ENCODE results near the gene PLA2G7. TPM values are rescaled to one million over a fixed set of nuclear protein-coding genes. Genes with fewer than 3 reads are reported as not detected.

The PLA2G7 gene
- total and polyA plus RNA-seq, 5 donors from 2014 or later = not detected

DNA sequence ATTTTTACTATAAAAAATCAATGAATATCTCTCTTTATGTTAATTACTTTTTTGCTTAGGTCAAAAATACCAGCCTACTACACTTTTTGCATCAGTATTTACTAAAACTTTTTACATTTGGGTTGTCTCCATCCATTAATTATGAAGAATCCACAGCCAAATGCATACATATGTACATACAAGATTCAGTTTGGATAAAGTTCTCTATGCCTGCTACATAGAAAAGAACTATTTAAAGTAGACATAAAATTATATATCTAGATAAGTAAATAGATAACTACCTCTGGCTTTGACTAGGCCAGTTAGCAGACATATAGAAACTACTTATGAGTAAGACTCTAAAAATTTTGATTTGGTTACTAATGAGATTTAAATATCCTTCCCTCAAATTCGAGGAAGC, 35.2 kb downstream of the PLA2G7 start:
- ATAC-seq (ENCODE audit: low read depth in 2 of 2) (no peak), DNase-seq (no peak)
- no peaks in the 10 kb centered on the region for H3K36me3 Mint-ChIP-seq
- Histone ChIP-seq H3K36me3 (ENCODE audit: control insufficient read depth, insufficient read depth, low read length) (no peaks in the 10 kb centered on the region), H3K4me3 (ENCODE audit: low read depth, low read length) (no peak overlapping the region), H3K27ac (ENCODE audit: insufficient read depth, low read length, poor library complexity, severe bottlenecking) (no peak overlapping the region), H3K4me1 (ENCODE audit: control insufficient read depth, insufficient read depth, low read length, poor library complexity, severe bottlenecking) (no peaks in the 10 kb centered on the region), H3K9me3 (ENCODE audit: control insufficient read depth in 2 of 2, low read length in 2 of 2) (no peaks in the 10 kb centered on the region), H3K27me3 (ENCODE audit: control insufficient read depth, insufficient read depth, low read length) (peaks cover 5% of the 10 kb centered on the region)
- no peak overlapping the region for H3K4me3 Mint-ChIP-seq
- peaks cover 15% of the 10 kb centered on the region for H3K27me3 Mint-ChIP-seq
- no peaks in the 10 kb centered on the region for H3K9me3 Mint-ChIP-seq
- H3K27ac Mint-ChIP-seq = no peak overlapping the region
- H3K4me1 Mint-ChIP-seq = no peaks in the 10 kb centered on the region

GRCh38 chr6:46690911-46691451, 44.2 kb downstream of the PLA2G7 start:
- Histone ChIP-seq H3K27ac (ENCODE audit: insufficient read depth, low read length, poor library complexity, severe bottlenecking) (no peak overlapping the region), H3K36me3 (ENCODE audit: control insufficient read depth, insufficient read depth, low read length) (no peaks in the 10 kb centered on the region), H3K27me3 (ENCODE audit: control insufficient read depth, insufficient read depth, low read length) (no peaks in the 10 kb centered on the region), H3K9me3 (ENCODE audit: control insufficient read depth in 2 of 2, low read length in 2 of 2) (no peaks in the 10 kb centered on the region), H3K4me3 (ENCODE audit: low read depth, low read length) (no peak overlapping the region), H3K4me1 (ENCODE audit: control insufficient read depth, insufficient read depth, low read length, poor library complexity, severe bottlenecking) (no peaks in the 10 kb centered on the region)
- Mint-ChIP-seq H3K4me1 (no peaks in the 10 kb centered on the region), H3K27me3 (peaks cover 4% of the 10 kb centered on the region), H3K4me3 (no peak overlapping the region), H3K9me3 (no peaks in the 10 kb centered on the region), H3K36me3 (no peaks in the 10 kb centered on the region), H3K27ac (no peak overlapping the region)
- DNase-seq (no peak), ATAC-seq (ENCODE audit: low read depth in 2 of 2) (no peak)

DNA sequence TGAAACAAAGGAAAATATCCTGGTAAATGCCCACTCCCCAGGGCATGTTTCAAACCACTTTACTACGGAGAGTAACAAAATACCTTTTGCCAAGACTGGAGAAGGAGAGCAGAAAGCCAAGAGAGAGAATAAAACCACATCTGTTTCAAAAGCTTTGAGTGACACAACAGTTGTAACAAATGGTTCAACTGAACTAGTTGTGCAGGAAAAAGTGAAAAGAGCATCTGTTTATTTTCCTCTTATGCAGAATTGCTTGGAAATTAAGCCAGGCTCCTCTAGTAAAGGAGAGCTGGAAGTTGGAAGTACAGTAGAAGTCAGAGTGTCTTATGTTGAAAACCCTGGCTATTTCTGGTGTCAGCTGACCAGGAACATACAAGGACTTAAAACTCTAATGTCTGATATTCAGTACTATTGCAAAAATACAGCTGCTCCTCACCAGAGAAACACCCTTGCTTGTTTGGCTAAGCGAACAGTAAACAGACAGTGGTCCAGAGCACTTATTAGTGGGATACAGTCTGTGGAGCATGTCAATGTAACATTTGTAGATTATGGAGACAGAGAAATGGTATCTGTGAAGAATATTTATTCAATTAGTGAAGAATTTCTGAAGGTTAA, 44.9 kb downstream of the PLA2G7 start:
- no peak overlapping the region for H3K27ac ChIP-seq (ENCODE audit: insufficient read depth, low read length, poor library complexity, severe bottlenecking)
- H3K36me3 Mint-ChIP-seq = no peaks in the 10 kb centered on the region
- peaks cover 0 to 2% (median 0%) of the 10 kb centered on the region in 7 donors for H3K9me3 Mint-ChIP-seq
- DNase-seq = no peak
- ATAC-seq (ENCODE audit: low read depth in 2 of 2) = no peak
- no peak overlapping the region for H3K27ac Mint-ChIP-seq
- no peak overlapping the region for H3K4me3 ChIP-seq (ENCODE audit: low read depth, low read length)
- no peaks in the 10 kb centered on the region for H3K27me3 ChIP-seq (ENCODE audit: control insufficient read depth, insufficient read depth, low read length)
- H3K9me3 ChIP-seq (ENCODE audit: control insufficient read depth in 2 of 2, low read length in 2 of 2) = no peaks in the 10 kb centered on the region
- no peaks in the 10 kb centered on the region for H3K4me1 ChIP-seq (ENCODE audit: control insufficient read depth, insufficient read depth, low read length, poor library complexity, severe bottlenecking)
- no peaks in the 10 kb centered on the region for H3K4me1 Mint-ChIP-seq
- no peak overlapping the region for H3K4me3 Mint-ChIP-seq
- H3K27me3 Mint-ChIP-seq = peaks cover under 1% of the 10 kb centered on the region
- H3K36me3 ChIP-seq (ENCODE audit: control insufficient read depth, insufficient read depth, low read length) = no peaks in the 10 kb centered on the region

GRCh38 chr6:46689657-46690056, 45.5 kb downstream of the PLA2G7 start:
- H3K9me3 ChIP-seq (ENCODE audit: control insufficient read depth in 2 of 2, low read length in 2 of 2) = no peaks in the 10 kb centered on the region
- no peak overlapping the region for H3K27ac Mint-ChIP-seq
- H3K36me3 Mint-ChIP-seq = no peaks in the 10 kb centered on the region
- no peak for ATAC-seq (ENCODE audit: low read depth in 2 of 2)
- H3K27me3 Mint-ChIP-seq = no peaks in the 10 kb centered on the region
- no peaks in the 10 kb centered on the region for H3K4me1 Mint-ChIP-seq
- DNase-seq = no peak
- H3K36me3 ChIP-seq (ENCODE audit: control insufficient read depth, insufficient read depth, low read length) = no peaks in the 10 kb centered on the region
- peaks cover 0 to 2% (median 0%) of the 10 kb centered on the region in 7 donors for H3K9me3 Mint-ChIP-seq
- no peaks in the 10 kb centered on the region for H3K27me3 ChIP-seq (ENCODE audit: control insufficient read depth, insufficient read depth, low read length)
- H3K4me3 ChIP-seq (ENCODE audit: low read depth, low read length) = no peak overlapping the region
- H3K4me1 ChIP-seq (ENCODE audit: control insufficient read depth, insufficient read depth, low read length, poor library complexity, severe bottlenecking) = no peaks in the 10 kb centered on the region
- no peak overlapping the region for H3K27ac ChIP-seq (ENCODE audit: insufficient read depth, low read length, poor library complexity, severe bottlenecking)
- H3K4me3 Mint-ChIP-seq = no peak overlapping the region

DNA sequence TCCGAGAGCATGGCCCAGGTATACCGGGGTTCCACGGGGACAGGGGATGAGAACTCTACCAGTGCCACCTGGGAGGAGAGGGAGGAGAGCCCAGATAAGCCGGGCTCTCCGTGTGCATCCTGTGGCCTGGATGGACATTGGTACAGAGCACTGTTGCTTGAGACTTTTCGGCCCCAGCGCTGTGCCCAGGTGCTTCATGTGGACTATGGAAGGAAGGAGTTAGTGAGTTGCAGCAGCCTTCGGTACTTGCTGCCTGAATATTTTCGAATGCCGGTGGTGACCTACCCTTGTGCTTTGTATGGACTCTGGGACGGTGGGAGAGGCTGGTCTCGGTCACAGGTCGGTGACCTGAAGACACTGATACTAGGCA, 46.2 kb downstream of the PLA2G7 start:
- no peaks in the 10 kb centered on the region for H3K4me1 ChIP-seq (ENCODE audit: control insufficient read depth, insufficient read depth, low read length, poor library complexity, severe bottlenecking)
- H3K9me3 ChIP-seq (ENCODE audit: control insufficient read depth in 2 of 2, low read length in 2 of 2) = no peaks in the 10 kb centered on the region
- H3K27ac Mint-ChIP-seq = no peak overlapping the region
- H3K36me3 ChIP-seq (ENCODE audit: control insufficient read depth, insufficient read depth, low read length) = no peaks in the 10 kb centered on the region
- H3K9me3 Mint-ChIP-seq = peaks cover 0 to 2% (median 0%) of the 10 kb centered on the region in 7 donors
- H3K4me1 Mint-ChIP-seq = no peaks in the 10 kb centered on the region
- no peak overlapping the region for H3K4me3 ChIP-seq (ENCODE audit: low read depth, low read length)
- no peak overlapping the region for H3K27ac ChIP-seq (ENCODE audit: insufficient read depth, low read length, poor library complexity, severe bottlenecking)
- H3K27me3 ChIP-seq (ENCODE audit: control insufficient read depth, insufficient read depth, low read length) = no peaks in the 10 kb centered on the region
- no peaks in the 10 kb centered on the region for H3K36me3 Mint-ChIP-seq
- no peaks in the 10 kb centered on the region for H3K27me3 Mint-ChIP-seq
- no peak overlapping the region for H3K4me3 Mint-ChIP-seq
- no peak for DNase-seq
- no peak for ATAC-seq (ENCODE audit: low read depth in 2 of 2)

- no peaks in the 10 kb centered on the region for H3K27me3 Mint-ChIP-seq
- no peak overlapping the region for H3K27ac ChIP-seq (ENCODE audit: insufficient read depth, low read length, poor library complexity, severe bottlenecking)
- H3K4me1 ChIP-seq (ENCODE audit: control insufficient read depth, insufficient read depth, low read length, poor library complexity, severe bottlenecking) = no peaks in the 10 kb centered on the region
- no peaks in the 10 kb centered on the region for H3K4me1 Mint-ChIP-seq
- DNase-seq (no peak), ATAC-seq (ENCODE audit: low read depth in 2 of 2) (no peak)
- no peak overlapping the region for H3K27ac Mint-ChIP-seq
- H3K9me3 ChIP-seq (ENCODE audit: control insufficient read depth in 2 of 2, low read length in 2 of 2) = no peaks in the 10 kb centered on the region
- no peaks in the 10 kb centered on the region for H3K27me3 ChIP-seq (ENCODE audit: control insufficient read depth, insufficient read depth, low read length)
- H3K9me3 Mint-ChIP-seq = peaks cover 0 to 2% (median 0%) of the 10 kb centered on the region in 7 donors
- H3K4me3 Mint-ChIP-seq = no peak overlapping the region
- no peaks in the 10 kb centered on the region for H3K36me3 ChIP-seq (ENCODE audit: control insufficient read depth, insufficient read depth, low read length)
- no peak overlapping the region for H3K4me3 ChIP-seq (ENCODE audit: low read depth, low read length)
- H3K36me3 Mint-ChIP-seq = no peaks in the 10 kb centered on the region
Measured at GRCh38 chr6:46688117-46688965, 46.8 kb downstream of the PLA2G7 start.

GRCh38 chr6:46687619-46688097, 47.5 kb downstream of the PLA2G7 start, which contains the start of gene TDRD6:
TSS of gene TDRD6 (plus strand) at chr6:46687885. CDS start at chr6:46688129, 244 bp downstream.
- H3K4me3 Mint-ChIP-seq = no peak within 1 kb of the TSS
- Histone ChIP-seq H3K4me1 (ENCODE audit: control insufficient read depth, insufficient read depth, low read length, poor library complexity, severe bottlenecking) (no peaks in the 10 kb centered on the region), H3K36me3 (ENCODE audit: control insufficient read depth, insufficient read depth, low read length) (no peaks in the 10 kb centered on the region), H3K9me3 (ENCODE audit: control insufficient read depth in 2 of 2, low read length in 2 of 2) (no peaks in the 10 kb centered on the region), H3K4me3 (ENCODE audit: low read depth, low read length) (no peak within 1 kb of the TSS), H3K27ac (ENCODE audit: insufficient read depth, low read length, poor library complexity, severe bottlenecking) (no peak within 1 kb of the TSS), H3K27me3 (ENCODE audit: control insufficient read depth, insufficient read depth, low read length) (no peaks in the 10 kb centered on the region)
- peaks cover 0 to 2% (median 0%) of the 10 kb centered on the region in 7 donors for H3K9me3 Mint-ChIP-seq
- ATAC-seq (ENCODE audit: low read depth in 2 of 2) (no peak), DNase-seq (no peak)
- no peak within 1 kb of the TSS for H3K27ac Mint-ChIP-seq
- H3K4me1 Mint-ChIP-seq = no peaks in the 10 kb centered on the region
- H3K27me3 Mint-ChIP-seq = no peaks in the 10 kb centered on the region
- H3K36me3 Mint-ChIP-seq = no peaks in the 10 kb centered on the region
